HG03066 (cell line): ENCODE data around the gene PAX5.

Source experiments
- ATAC-seq: cut with Tn5 transposase; IDR thresholded peaks from one replicate; pipeline ENCODE4 v1.9.1; 2021; ENCODE audit warnings: low read depth; ENCODE audit not compliant: unreplicated experiment

Gene PAX5

GRCh38 chr9:37025823-37026112 lies 8.3 kb downstream of the PAX5 start:
- no peak for ATAC-seq

GRCh38 chr9:37025071-37025822 lies 8.8 kb downstream of the PAX5 start:
- ATAC-seq = no peak

- ATAC-seq = no peak
These were observed 16.5 kb downstream of the PAX5 start for GRCh38 chr9:37017546-37017945.

GRCh38 chr9:37011530-37011929 lies 22.5 kb downstream of the PAX5 start:
- no peak for ATAC-seq

- ATAC-seq = no peak
These were observed 23.1 kb downstream of the PAX5 start for GRCh38 chr9:37010976-37011375.

GRCh38 chr9:37010180-37010579 lies 23.9 kb downstream of the PAX5 start:
- no peak for ATAC-seq

- no peak for ATAC-seq
These were observed 26.8 kb downstream of the PAX5 start for GRCh38 chr9:37007295-37007694.

GRCh38 chr9:37005517-37006140 lies 28.4 kb downstream of the PAX5 start:
- no peak for ATAC-seq

GRCh38 chr9:37004424-37004935 lies 29.6 kb downstream of the PAX5 start:
- no peak for ATAC-seq

GRCh38 chr9:37002413-37003217 lies 31.5 kb downstream of the PAX5 start:
- ATAC-seq = no peak

- no peak for ATAC-seq
These were observed 32.0 kb downstream of the PAX5 start for GRCh38 chr9:37002036-37002412.

- no peak for ATAC-seq
These were observed 32.6 kb downstream of the PAX5 start for GRCh38 chr9:37001459-37001858.

- no peak for ATAC-seq
These were observed 34.2 kb downstream of the PAX5 start for GRCh38 chr9:36999728-37000333.

- no peak for ATAC-seq
These were observed 36.7 kb downstream of the PAX5 start for GRCh38 chr9:36997414-36997813.

- no peak for ATAC-seq
These were observed 37.4 kb downstream of the PAX5 start for GRCh38 chr9:36996706-36997086.

- no peak for ATAC-seq
These were observed 38.0 kb downstream of the PAX5 start for GRCh38 chr9:36995927-36996705.

- peak; percentile 60 for ATAC-seq
These were observed 39.9 kb downstream of the PAX5 start for GRCh38 chr9:36993933-36994764.

- ATAC-seq = no peak
These were observed 41.4 kb downstream of the PAX5 start for GRCh38 chr9:36992501-36993316.
